SK-N-SH (cell line): ENCODE measurements around the gene CDH4. TPM values are rescaled to one million over a fixed set of nuclear protein-coding genes. Genes with fewer than 3 reads are reported as not detected.

ENCODE experiments used
- CTCF ChIA-PET: fragments of 300-600, 350-600 bp; formaldehyde crosslinking; extraction: SDS; loops from one replicate; lab custom pipeline; 2021; lab: Yijun Ruan, JAX
- POLR2A ChIA-PET: fragments of 350-600 bp; sonication (Branson Sonifier 250); formaldehyde crosslinking; extraction: SDS; loops from one replicate; lab custom pipeline; 2020; ENCODE audit warnings: antibody characterized with exemption, inconsistent platforms; lab: Yijun Ruan, JAX
- DNase-seq: peaks from one replicate; pipeline ENCODE4 v3.0.0; 2012
- H2AFZ ChIP-seq: fragments of 200-600 bp; sonication (generic); 2 replicates; pipeline ENCODE4 v1.8.1; 2016; ENCODE audit warnings: antibody characterized with exemption, mild to moderate bottlenecking, low read depth
- H3F3A ChIP-seq: fragments of 200-600 bp; sonication (generic); replicated peaks from 2 replicates; pipeline ENCODE3; 2016; ENCODE audit warnings: antibody characterized with exemption, mild to moderate bottlenecking; ENCODE audit not compliant: insufficient read depth
- H3K27ac ChIP-seq, 2 experiments: fragments of 200-500 bp in 1 of 2; fragments of 200-600 bp in 1 of 2; sonication (Bioruptor generic) in 1 of 2; sonication (generic), shearing (Covaris generic) in 1 of 2; 2 replicates each; pipeline versions ENCODE4 v1.5.1 to v1.6.1; 2014 to 2016; ENCODE audit warnings: low read depth in 2 of 2, inconsistent platforms in 1 of 2, low read length in 1 of 2, mild to moderate bottlenecking in 1 of 2, mixed read lengths in 1 of 2
- H3K27me3 ChIP-seq: fragments of 200-600 bp; sonication (generic), shearing (Covaris generic); 2 replicates; pipeline ENCODE4 v1.6.1; 2016; ENCODE audit warnings: mixed run types; ENCODE audit not compliant: insufficient read depth
- H3K36me3 ChIP-seq, 2 experiments: fragments of 200-500 bp in 1 of 2; fragments of 200-600 bp in 1 of 2; sonication (Bioruptor generic) in 1 of 2; sonication (generic) in 1 of 2; replicated peaks in 1 of 2; 2 replicates each; pipeline versions ENCODE3 to v1.5.1; 2014 to 2016; ENCODE audit warnings: low read length in 1 of 2, mild to moderate bottlenecking in 1 of 2; ENCODE audit not compliant: insufficient read depth in 2 of 2, control insufficient read depth in 1 of 2
- H3K4me1 ChIP-seq, 2 experiments: fragments of 200-500 bp in 1 of 2; fragments of 200-600 bp in 1 of 2; sonication (Bioruptor generic) in 1 of 2; sonication (generic), shearing (Covaris generic) in 1 of 2; 2 replicates each; pipeline versions ENCODE4 v1.5.1 to v1.6.1; 2014 to 2016; ENCODE audit warnings: low read depth in 1 of 2, low read length in 1 of 2, mixed run types in 1 of 2; ENCODE audit not compliant: insufficient read depth in 2 of 2, control insufficient read depth in 1 of 2
- H3K4me2 ChIP-seq: fragments of 200-600 bp; sonication (generic), shearing (Covaris generic); 2 replicates; pipeline ENCODE4 v1.6.1; 2017; ENCODE audit warnings: mixed run types
- H3K4me3 ChIP-seq, 2 experiments: fragments of 200-500 bp in 1 of 2; fragments of 200-600 bp in 1 of 2; sonication (Bioruptor generic) in 1 of 2; sonication (generic), shearing (Covaris generic) in 1 of 2; 2 replicates each; pipeline versions ENCODE4 v1.5.1 to v1.8.1; 2014 to 2016; ENCODE audit warnings: low read depth in 2 of 2, inconsistent platforms in 1 of 2, low read length in 1 of 2, mild to moderate bottlenecking in 1 of 2, mixed read lengths in 1 of 2, moderate library complexity in 1 of 2
- H3K79me2 ChIP-seq: fragments of 200-600 bp; sonication (generic); 2 replicates; pipeline ENCODE4 v1.8.1; 2017; ENCODE audit warnings: mild to moderate bottlenecking; ENCODE audit not compliant: insufficient read depth
- H3K9ac ChIP-seq: fragments of 200-600 bp; sonication (generic); 2 replicates; pipeline ENCODE4 v1.6.1; 2017; ENCODE audit warnings: mixed run types
- H3K9me2 ChIP-seq: fragments of 200-600 bp; sonication (generic); 2 replicates; pipeline ENCODE4 v1.6.1; 2017; ENCODE audit warnings: mixed run types
- H3K9me3 ChIP-seq: fragments of 200-600 bp; sonication (generic); 2 replicates; pipeline ENCODE4 v1.6.1; 2017; ENCODE audit warnings: mixed run types, mild to moderate bottlenecking, moderate library complexity
- H4K20me1 ChIP-seq: fragments of 200-600 bp; sonication (generic); 2 replicates; pipeline ENCODE4 v1.6.1; 2017; ENCODE audit warnings: mild to moderate bottlenecking, mixed run types; ENCODE audit not compliant: insufficient read depth
- CTCF ChIP-seq: fragments of 200-600 bp; sonication (generic); IDR thresholded peaks from 2 replicates; pipeline ENCODE4 v1.6.1; 2017; ENCODE audit warnings: antibody characterized with exemption, mild to moderate bottlenecking, moderate library complexity
- ELF1 ChIP-seq: IDR thresholded peaks from 2 replicates; pipeline ENCODE4 v1.4.0; 2012
- EZH2phosphoT487 ChIP-seq: fragments of 200-600 bp; sonication (generic); IDR thresholded peaks from 2 replicates; pipeline ENCODE4 v1.6.1; 2017; ENCODE audit warnings: low read depth, mixed run types, mild to moderate bottlenecking, antibody characterized with exemption, moderate library complexity, borderline replicate concordance
- FOXJ3 ChIP-seq: sonication (generic); formaldehyde crosslinking; IDR thresholded peaks from 2 replicates; pipeline ENCODE4 v1.5.1; 2020; ENCODE audit warnings: mild to moderate bottlenecking, missing genetic modification reagents
- JUND ChIP-seq: IDR thresholded peaks from 2 replicates; pipeline ENCODE4 v1.4.0; 2012
- MAX ChIP-seq: IDR thresholded peaks from 2 replicates; pipeline ENCODE4 v1.4.0; 2012; ENCODE audit warnings: low read depth
- MXI1 ChIP-seq: IDR thresholded peaks from 2 replicates; pipeline ENCODE4 v1.6.1; 2012; ENCODE audit warnings: mild to moderate bottlenecking, low read depth, low read length, improper control_type of control experiment
- RAD21 ChIP-seq: IDR thresholded peaks from 2 replicates; pipeline ENCODE4 v1.6.1; 2012; ENCODE audit warnings: mild to moderate bottlenecking, low read length
- REST ChIP-seq: IDR thresholded peaks from 2 replicates; pipeline ENCODE4 v1.6.1; 2012; ENCODE audit warnings: mild to moderate bottlenecking, low read depth, low read length, moderate library complexity
- SIN3A ChIP-seq: IDR thresholded peaks from 2 replicates; pipeline ENCODE4 v1.6.1; 2012; ENCODE audit warnings: low read depth, mild to moderate bottlenecking, low read length, moderate library complexity, borderline replicate concordance
- YY1 ChIP-seq: IDR thresholded peaks from 2 replicates; pipeline ENCODE4 v1.4.0; 2012; ENCODE audit warnings: low read depth, mild to moderate bottlenecking
- WGBS: methylation state at CpG from one replicate; pipeline ENCODE4 v1.1.6; 2017; ENCODE audit warnings: low lambda C conversion rate; 5-methylcytosine and 5-hydroxymethylcytosine counted together
- polyA plus RNA-seq, 3 experiments: library from polyadenylated mRNA; depleted of rRNA; stranded (reverse); fragments of >200 nt; gene quantifications; 2 replicates each; pipeline ENCODE4 v1.2.3, GENCODE V29; 2012

Gene CDH4
- polyA plus RNA-seq, 1 of the 3 experiments (the other 2 are of a cell fraction), result not detected

GRCh38 chr20:61583356-61583755, 331.3 kb downstream of the CDH4 start:
- no peak overlapping the region for H3K4me2 ChIP-seq

More at GRCh38 chr20:61583356-61583755, 331.3 kb downstream of the CDH4 start:
- H3K27me3 ChIP-seq, result no peaks in the 10 kb centered on the region
- no peaks in the 10 kb centered on the region for H3K9me2 ChIP-seq
- TF ChIP-seq YY1, result no peak
- TF ChIP-seq JUND, result no peak
- TF ChIP-seq RAD21, result no peak
- no peak for TF ChIP-seq SIN3A
- TF ChIP-seq EZH2phosphoT487, result no peak
- TF ChIP-seq MXI1, result no peak
- TF ChIP-seq REST, result no peak
- TF ChIP-seq FOXJ3 (CRISPR knock-in tag), result no peak
- no peak for TF ChIP-seq ELF1
- TF ChIP-seq CTCF, result no peak
- no peak for TF ChIP-seq MAX
- no peak overlapping the region for H3K4me3 ChIP-seq
- ChIA-PET CTCF (interaction anchor here (1.5 kb wide), 1 partner anchor 74 kb away, joined by 3 read pairs; no protein-coding TSS in a partner anchor), POLR2A (no interaction called here)
- no peak overlapping the region for H2AFZ ChIP-seq
- no peaks in the 10 kb centered on the region for H3K36me3 ChIP-seq
- H3K9ac ChIP-seq, result no peak overlapping the region
- H3K79me2 ChIP-seq, result no peaks in the 10 kb centered on the region
- DNase-seq, result no peak
- no peak overlapping the region for H3K27ac ChIP-seq
- H4K20me1 ChIP-seq, result no peaks in the 10 kb centered on the region
- peaks cover 0 to 4% of the 10 kb centered on the region in 2 experiments; a peak in 1 of 4 replicates for H3K4me1 ChIP-seq
- H3F3A ChIP-seq, result no peaks in the 10 kb centered on the region
- WGBS, result 24% methylated on average over 8 of the region's 9 CpGs
- H3K9me3 ChIP-seq, result no peaks in the 10 kb centered on the region
